Kidney glomerular epithelial cell (primary cell): ENCODE results near the gene AHDC1.

ENCODE experiments used
- DNase-seq: peaks from one replicate; lab custom pipeline; 2025; lab: John Stamatoyannopoulos, UW

The AHDC1 gene

GRCh38 chr1:27614043-27614624 lies 10.2 kb upstream of the AHDC1 start:
- DNase-seq: no peak

DNA sequence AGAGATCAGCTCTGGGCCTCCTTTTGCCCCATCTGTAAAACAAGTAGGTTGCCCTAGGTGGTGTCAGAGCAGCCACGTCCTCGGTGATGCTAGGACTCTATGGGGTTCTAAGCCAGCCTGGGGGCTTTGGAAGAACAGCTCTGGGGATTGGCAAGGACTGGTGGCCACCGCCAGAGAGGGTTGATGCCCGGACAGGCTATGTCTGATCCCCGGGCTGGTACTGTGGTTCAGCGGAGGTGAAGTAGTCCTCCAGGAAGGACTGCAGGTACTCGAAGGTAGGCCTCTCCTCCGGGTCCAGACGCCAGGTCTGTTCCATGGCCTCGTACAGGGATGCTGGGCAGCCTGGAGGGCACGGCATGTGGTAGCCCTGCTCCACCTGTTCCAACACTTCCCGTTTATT lies 8.8 kb upstream of the AHDC1 start:
- DNase-seq: no peak

DNA sequence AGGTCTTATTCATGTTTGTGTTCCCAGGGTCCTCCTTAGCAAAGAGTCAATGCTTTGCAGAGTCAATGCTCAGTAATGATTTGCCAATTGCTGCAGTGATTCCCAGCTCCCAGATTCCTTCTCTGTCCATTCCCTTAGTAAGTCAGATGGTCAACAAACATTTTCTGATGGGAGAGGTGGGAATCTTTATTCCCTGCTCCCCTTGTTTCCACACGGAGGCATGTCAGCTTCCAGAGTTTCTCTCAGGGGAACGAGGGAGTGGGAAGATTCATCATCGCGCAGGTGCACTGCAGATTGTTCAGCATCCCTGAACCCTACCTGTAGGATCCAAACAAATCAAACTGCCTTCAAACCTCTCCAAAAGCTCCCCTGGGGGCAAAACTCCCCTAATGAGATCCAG lies 7.5 kb upstream of the AHDC1 start:
- no peak for DNase-seq

- no peak for DNase-seq
Measured at GRCh38 chr1:27609618-27610240, 5.8 kb upstream of the AHDC1 start.

- DNase-seq: no peak
Measured at GRCh38 chr1:27609210-27609555, 5.2 kb upstream of the AHDC1 start.

GRCh38 chr1:27607239-27607804 lies 3.4 kb upstream of the AHDC1 start:
- no peak for DNase-seq

GRCh38 chr1:27606708-27607238 lies 2.8 kb upstream of the AHDC1 start:
- peak; percentile 63 for DNase-seq

DNA sequence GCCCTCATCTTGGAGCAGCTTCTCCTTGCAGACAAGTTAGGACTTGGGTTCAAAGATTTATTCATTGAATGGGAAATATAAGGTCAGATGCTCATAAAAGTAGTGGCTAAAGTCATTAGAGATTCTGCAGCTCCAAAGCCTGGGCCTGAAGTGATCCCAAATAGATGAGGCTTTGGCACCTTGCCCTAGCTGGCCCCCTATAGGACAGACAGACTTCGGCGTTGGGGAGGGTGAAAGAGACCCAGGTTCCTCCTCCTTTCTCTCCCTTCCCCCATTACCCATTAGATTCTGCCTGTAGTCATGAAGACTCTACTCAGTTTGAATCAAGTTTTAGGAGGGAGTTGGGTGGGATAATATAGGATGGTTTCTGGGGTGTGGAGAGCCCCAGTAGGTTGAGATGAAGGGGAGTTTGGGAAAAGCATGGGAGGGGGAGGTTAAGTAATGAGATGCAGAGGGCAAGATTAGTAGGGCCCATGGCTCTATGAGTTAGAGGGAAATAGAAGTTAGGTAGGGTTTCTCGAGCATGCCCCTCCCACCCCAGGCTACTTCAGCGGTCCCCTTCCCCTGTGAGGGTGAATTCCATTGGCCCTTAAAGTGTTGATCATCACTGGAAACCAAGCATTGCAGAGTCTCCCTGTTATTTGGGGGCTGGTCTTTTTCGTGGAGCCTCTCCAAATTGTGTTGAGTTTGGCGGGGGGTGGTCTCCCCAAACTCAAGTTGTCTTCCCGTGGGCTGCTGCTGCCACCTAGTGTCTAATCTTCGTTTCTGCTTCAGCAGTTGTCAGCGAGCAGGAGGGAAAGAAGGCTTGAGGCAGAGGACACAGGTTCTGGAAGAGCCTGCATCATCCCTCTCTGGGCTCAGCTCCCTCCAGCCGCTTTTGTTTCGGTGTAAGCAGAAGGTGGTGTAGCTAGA lies 2.1 kb upstream of the AHDC1 start:
- DNase-seq: peak; percentile 52

DNA sequence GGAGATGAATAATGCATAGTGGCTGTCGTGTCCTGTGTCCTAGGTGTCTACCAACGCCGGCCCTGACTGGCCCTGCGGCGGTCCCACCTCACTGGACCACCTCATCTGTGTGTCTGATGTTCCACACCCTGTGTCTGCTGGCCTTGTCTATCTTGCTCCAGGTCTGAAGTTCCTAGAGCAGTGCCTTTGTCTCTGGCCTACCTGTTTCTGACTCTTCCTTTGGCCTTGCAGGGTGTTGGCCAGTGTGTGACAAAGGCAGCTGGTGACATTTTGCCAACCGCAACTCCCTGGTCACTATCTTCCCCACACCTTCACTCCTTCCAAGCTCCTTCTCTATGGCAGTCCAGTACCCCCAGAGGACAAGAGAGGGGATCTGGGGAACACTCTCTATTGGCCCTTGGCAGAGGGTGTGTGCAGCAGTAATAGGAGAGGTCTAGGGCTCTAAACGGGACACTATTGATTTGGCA lies 1.4 kb upstream of the AHDC1 start:
- DNase-seq: no peak

DNA sequence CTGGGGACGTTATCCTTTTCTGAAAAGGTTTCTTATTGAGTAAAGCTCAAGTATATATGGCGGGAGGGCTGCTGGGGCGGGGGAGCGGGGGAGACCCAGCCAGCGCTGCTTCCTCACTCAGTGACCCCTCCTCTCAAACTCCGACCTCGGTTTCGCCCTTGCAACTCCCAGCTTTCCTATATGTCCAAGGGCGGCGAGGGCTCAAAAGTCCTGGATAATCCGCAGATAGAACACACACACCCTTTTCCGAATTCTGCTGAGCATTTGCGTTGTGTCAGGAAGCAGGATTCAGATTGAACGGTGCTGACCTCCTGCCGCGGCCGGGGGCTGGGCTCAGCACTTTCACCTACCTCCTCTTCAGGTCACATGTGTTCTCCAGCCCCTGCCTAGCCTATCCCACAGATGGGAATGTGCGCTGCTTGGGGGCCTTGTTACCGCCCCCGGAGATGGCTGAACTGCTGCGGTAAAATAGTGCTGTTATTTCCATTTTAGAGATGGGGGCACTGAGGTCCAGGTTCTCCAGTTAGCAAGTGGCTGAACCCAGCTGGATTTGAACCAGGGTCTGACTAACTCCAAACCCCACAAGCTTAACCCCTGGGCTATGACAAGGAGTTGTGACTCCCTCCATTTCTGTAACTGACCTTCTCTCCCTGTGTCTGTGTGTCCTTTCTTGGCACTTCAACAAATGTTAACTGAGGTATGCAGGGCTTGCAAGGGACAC lies 795 bp upstream of the AHDC1 start:
- DNase-seq: no peak

DNA sequence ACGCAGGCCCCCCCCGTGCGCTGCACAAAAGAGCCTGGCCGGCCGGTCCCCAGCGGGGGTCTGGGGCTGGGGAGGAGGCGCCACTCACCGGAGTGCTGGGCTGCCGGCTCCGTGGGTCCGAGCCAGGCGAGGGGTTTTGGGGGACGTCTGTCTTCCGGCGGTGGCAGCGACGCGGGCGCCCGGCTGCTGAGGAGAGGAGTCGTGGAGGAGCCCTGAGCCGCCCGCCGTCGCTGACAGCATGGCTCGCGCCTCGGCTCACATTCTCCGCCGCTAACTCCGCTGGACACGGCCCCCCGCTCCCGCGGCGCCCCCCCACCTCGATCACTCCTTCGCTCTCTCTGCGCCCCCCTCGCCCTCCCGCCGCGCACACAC lies 649 bp downstream of the AHDC1 start:
- no peak for DNase-seq

DNA sequence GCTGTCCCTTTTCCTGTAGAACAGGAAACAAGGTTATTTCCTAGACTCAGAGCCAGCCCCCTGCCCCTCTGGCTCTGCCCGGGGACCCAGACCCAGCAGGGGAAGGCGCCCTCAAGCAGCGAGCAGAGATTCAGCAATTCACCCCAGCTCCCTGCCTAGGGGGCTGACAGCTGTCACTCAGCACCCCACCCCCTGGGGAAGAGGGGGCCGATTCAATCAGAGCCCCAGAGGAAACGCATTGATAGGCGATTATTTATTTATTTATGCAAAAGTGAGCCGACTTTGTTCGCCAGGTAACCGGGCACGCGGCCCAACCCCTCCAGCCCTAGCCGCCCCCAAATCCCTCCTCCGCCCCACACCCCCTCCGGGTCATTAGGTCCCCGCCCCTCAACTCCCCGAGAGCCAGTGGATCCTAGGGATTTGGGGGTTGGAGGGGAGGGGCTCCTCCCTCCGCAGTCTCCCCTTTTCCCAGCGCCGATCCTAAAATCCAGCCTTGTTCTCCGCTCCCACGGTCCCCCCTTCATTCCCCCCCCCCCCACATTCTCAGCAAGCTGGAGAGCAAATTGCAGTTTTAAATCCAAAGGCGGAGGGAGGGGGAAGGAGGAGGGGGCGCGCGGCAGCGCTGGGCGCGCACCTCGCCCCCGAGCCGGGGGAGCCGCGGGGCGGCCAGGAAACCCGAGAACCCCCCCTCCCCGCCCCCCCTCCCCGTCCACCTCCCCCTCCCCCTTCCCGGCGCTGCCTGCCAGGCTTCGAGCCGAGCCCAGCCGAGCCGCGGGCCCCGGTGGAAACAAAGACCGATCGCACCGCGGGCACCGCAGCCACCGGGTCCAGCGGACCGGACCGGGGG lies 1.3 kb downstream of the AHDC1 start:
- DNase-seq: no peak

- DNase-seq: no peak
Measured at GRCh38 chr1:27601771-27602461, 2.0 kb downstream of the AHDC1 start.

DNA sequence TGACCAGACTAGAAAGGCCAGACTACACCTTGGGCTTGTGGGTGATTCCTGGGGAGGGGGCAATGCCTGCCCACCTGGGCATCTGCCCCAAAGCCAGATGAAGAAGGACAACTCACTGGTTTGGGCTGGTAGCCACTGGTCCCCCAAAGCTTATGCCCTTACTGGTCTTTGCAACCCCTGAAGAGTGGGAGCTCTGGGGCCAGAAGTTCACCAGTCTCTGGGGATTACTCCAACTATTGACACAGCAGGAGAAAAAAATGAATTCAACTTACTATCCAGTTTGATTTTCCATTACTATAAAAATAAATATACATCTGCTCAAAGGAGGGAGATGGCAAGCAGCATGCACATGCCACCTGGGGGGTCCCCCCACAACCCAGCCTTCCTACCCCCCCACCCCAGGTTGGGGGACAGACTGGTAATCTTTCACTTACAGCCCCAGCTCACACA lies 2.6 kb downstream of the AHDC1 start:
- no peak for DNase-seq

GRCh38 chr1:27600498-27601175 lies 3.3 kb downstream of the AHDC1 start:
- no peak for DNase-seq

DNA sequence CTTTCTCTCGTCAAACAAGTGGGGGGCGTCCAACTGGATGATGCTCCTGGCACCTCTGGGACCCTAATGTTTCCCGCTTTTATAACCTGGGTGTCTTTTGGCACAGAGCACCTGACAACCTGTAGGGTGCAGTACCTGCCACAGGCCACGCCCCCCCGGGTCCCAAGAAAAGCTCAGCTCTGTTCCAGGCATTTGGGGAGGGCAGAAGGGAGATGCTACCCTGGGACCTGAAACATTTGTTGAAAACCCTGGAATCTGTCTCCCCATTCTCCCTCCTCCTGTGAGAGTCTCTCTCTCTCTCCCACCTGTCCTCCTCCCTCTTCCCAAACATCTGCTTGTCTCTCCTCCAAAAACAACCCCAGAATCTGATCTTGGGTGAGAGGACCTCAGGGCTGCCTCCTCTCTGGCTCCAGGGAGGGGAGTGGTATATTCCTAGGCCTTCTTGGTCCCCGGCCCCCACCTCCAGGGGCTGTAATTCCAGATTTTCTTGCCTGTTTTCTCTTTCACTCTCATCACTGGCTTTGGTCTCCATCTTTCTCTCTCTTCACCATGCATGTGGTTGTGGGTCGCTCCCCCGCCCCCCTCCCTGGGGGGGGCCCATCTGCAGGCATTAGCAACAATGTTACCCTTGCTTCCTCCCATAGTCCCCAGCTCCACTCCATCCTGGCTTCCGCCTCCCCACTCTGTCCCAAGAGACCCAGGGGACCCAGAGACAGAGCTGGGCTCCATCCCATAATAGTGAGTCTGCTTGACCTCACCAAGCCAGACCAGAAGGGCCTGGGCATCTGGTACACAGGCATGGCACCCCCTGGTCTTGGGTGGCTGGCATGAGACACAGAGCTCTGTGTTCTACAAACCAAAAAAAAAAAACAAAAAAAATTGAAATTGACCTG lies 4.1 kb downstream of the AHDC1 start:
- no peak for DNase-seq

GRCh38 chr1:27598902-27599528 lies 4.9 kb downstream of the AHDC1 start:
- peak; percentile 67 for DNase-seq

DNA sequence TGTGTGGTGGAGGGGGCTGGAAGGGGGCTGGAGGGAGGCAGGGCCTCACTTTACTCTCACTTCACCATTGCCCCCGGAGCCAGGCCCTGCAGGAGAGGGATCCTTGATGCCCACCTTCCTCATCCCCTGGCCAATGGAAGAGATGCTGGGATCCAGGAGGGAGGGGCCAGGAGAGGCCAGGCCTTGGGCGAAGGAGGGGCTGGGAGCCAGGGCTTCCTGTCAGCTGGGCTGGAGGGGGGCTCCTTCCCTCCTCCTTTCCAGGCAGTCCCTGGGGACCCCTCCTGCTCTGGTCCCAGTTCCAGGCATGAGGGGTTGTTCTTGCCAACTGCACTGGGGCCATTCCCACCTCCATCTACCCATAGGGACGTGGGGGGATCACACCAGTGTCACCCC lies 5.7 kb downstream of the AHDC1 start:
- DNase-seq: no peak
